HepG2 (cell line): ENCODE results near the gene CDKN1A. TPM values are rescaled to one million over a fixed set of nuclear protein-coding genes. Genes with fewer than 3 reads are reported as not detected.

ENCODE experiments used
- AGO2 ChIP-seq: fragments of 200-400 bp; formaldehyde crosslinking; optimal IDR thresholded peaks from 2 replicates; pipeline ENCODE3; 2017; ENCODE audit warnings: mild to moderate bottlenecking, low read depth, low read length, moderate library complexity
- ASH2L ChIP-seq: fragments of 300-600, 200-600 bp; sonication (generic); IDR thresholded peaks from 2 replicates; pipeline ENCODE4 v1.7.0; 2017; ENCODE audit warnings: low read depth, mild to moderate bottlenecking, moderate library complexity, mixed read lengths, low read length; ENCODE audit not compliant: insufficient read length
- KDM4B ChIP-seq: sonication (generic); formaldehyde crosslinking; IDR thresholded peaks from 2 replicates; pipeline ENCODE4 v1.4.0; 2020; ENCODE audit warnings: missing genetic modification reagents
- MTF2 ChIP-seq: sonication (generic); formaldehyde crosslinking; IDR thresholded peaks from 2 replicates; pipeline ENCODE4 v1.5.0; 2020; ENCODE audit warnings: missing genetic modification reagents, borderline replicate concordance
- NR3C1 ChIP-seq: sonication (generic); formaldehyde crosslinking; IDR thresholded peaks from 2 replicates; pipeline ENCODE4 v1.4.0; 2020; ENCODE audit warnings: missing genetic modification reagents
- RAD21 ChIP-seq: fragments of 450-650 bp; formaldehyde crosslinking; IDR thresholded peaks from 2 replicates; pipeline ENCODE4 v1.5.0; 2020; ENCODE audit warnings: mild to moderate bottlenecking
- SKI ChIP-seq: fragments of 450-650 bp; IDR thresholded peaks from one replicate; pipeline ENCODE4 v1.6.1; 2018; ENCODE audit warnings: mild to moderate bottlenecking; ENCODE audit not compliant: partially characterized antibody
- TEAD3 ChIP-seq: optimal IDR thresholded peaks from 2 replicates; pipeline ENCODE3; 2016; ENCODE audit warnings: borderline replicate concordance
- TP53 ChIP-seq: sonication (generic); formaldehyde crosslinking; conservative IDR thresholded peaks from 2 replicates; pipeline ENCODE4 v1.4.0; 2020; ENCODE audit warnings: missing genetic modification reagents
- ZBTB8A ChIP-seq: sonication (generic); formaldehyde crosslinking; IDR thresholded peaks from 2 replicates; pipeline ENCODE4 v1.4.0; 2020; ENCODE audit warnings: mild to moderate bottlenecking, low read depth, missing genetic modification reagents, borderline replicate concordance
- ZNF276 ChIP-seq: sonication (generic); formaldehyde crosslinking; IDR thresholded peaks from 2 replicates; pipeline ENCODE4 v1.4.0; 2020; ENCODE audit warnings: mild to moderate bottlenecking, low read depth, missing genetic modification reagents
- ZNF691 ChIP-seq: sonication (generic); formaldehyde crosslinking; IDR thresholded peaks from 2 replicates; pipeline ENCODE4 v1.4.0; 2020; ENCODE audit warnings: missing genetic modification reagents, low read depth, mild to moderate bottlenecking, borderline replicate concordance
- ZNF839 ChIP-seq: sonication (generic); formaldehyde crosslinking; IDR thresholded peaks from 2 replicates; pipeline ENCODE4 v1.4.0; 2020; ENCODE audit warnings: missing genetic modification reagents, mild to moderate bottlenecking, borderline replicate concordance
- ZSCAN21 ChIP-seq: sonication (generic); formaldehyde crosslinking; IDR thresholded peaks from 2 replicates; pipeline ENCODE4 v1.8.0; 2022; ENCODE audit warnings: mild to moderate bottlenecking, missing genetic modification reagents, moderate library complexity, borderline replicate concordance
- polyA plus RNA-seq, 8 experiments: library from polyadenylated mRNA; depleted of rRNA in 3 of 8; stranded (reverse) in 7 of 8; unstranded in 1 of 8; fragments of >200 nt; fragmentation: Illumina TruSeq in 4 of 8; extraction: Trizol in 4 of 8; gene quantifications; 2 replicates each; pipeline versions ENCODE4 v1.2.1 to v1.2.3, GENCODE V29; 2011 to 2016; ENCODE audit warnings: low read depth in 4 of 8, missing spikeins in 1 of 8, mixed read lengths in 1 of 8; ENCODE audit not compliant: insufficient read depth in 1 of 8
- total RNA-seq, 5 experiments: library from RNA; depleted of rRNA; stranded (reverse); fragments of >200 nt; fragmentation: Illumina TruSeq; extraction: Trizol; gene quantifications; 2 replicates each; pipeline ENCODE4 v1.2.3, GENCODE V29; 2016; ENCODE audit warnings: low read depth in 1 of 5
- TF ChIP-seq, protein P1 (sequence below): sonication (generic); formaldehyde crosslinking; IDR thresholded peaks from 2 replicates; pipeline ENCODE4 v1.5.1; 2020; ENCODE audit warnings: missing genetic modification reagents, mild to moderate bottlenecking, borderline replicate concordance
- TF ChIP-seq, protein P2 (sequence below): sonication (generic); formaldehyde crosslinking; IDR thresholded peaks from 2 replicates; pipeline ENCODE4 v1.8.1; 2022; ENCODE audit warnings: low read depth, mild to moderate bottlenecking, missing genetic modification reagents
- TF ChIP-seq, protein P3 (sequence below): sonication (generic); formaldehyde crosslinking; IDR thresholded peaks from 2 replicates; pipeline ENCODE4 v1.4.0; 2020; ENCODE audit warnings: missing genetic modification reagents
- TF ChIP-seq, protein P4 (sequence below): IDR thresholded peaks from 2 replicates; pipeline ENCODE4 v1.6.1; 2018; ENCODE audit warnings: missing genetic modification reagents

The CDKN1A gene
- total and polyA plus RNA-seq, 2 of the 13 experiments (the other 11 are each of a cell fraction or from before 2014, with no cell fraction given), result 60.7 to 92.1 TPM

GRCh38 chr6:36678488-36679042, at the start of gene CDKN1A (continued):
- TF ChIP-seq RAD21 (CRISPR knock-in tag) (no peak; the same call in 1 of the 2 replicates), MTF2 (no peak), SKI (peak; percentile 70), ZSCAN21 (CRISPR knock-in tag) (peak; percentile 98), NR3C1 (no peak), TEAD3 (peak; percentile 32), ZNF691 (CRISPR knock-in tag) (peak; percentile 92; the same call in 1 of the 2 replicates), KDM4B (peak; percentile 64; the same call in 1 of the 2 replicates), ASH2L (no peak), ZNF839 (no peak), TP53 (no peak; the same call in 1 of the 2 replicates), AGO2 (peak; percentile 99), ZBTB8A (CRISPR knock-in tag) (no peak), ZNF276 (CRISPR knock-in tag) (0 out of 2 replicates have a peak, but pooled peaks have one; percentile 24)
- TF ChIP-seq, protein P1, sequence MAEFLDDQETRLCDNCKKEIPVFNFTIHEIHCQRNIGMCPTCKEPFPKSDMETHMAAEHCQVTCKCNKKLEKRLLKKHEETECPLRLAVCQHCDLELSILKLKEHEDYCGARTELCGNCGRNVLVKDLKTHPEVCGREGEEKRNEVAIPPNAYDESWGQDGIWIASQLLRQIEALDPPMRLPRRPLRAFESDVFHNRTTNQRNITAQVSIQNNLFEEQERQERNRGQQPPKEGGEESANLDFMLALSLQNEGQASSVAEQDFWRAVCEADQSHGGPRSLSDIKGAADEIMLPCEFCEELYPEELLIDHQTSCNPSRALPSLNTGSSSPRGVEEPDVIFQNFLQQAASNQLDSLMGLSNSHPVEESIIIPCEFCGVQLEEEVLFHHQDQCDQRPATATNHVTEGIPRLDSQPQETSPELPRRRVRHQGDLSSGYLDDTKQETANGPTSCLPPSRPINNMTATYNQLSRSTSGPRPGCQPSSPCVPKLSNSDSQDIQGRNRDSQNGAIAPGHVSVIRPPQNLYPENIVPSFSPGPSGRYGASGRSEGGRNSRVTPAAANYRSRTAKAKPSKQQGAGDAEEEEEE (CRISPR knock-in tag), result peak; percentile 11; the same call in 1 of the 2 replicates
- TF ChIP-seq, protein P2, sequence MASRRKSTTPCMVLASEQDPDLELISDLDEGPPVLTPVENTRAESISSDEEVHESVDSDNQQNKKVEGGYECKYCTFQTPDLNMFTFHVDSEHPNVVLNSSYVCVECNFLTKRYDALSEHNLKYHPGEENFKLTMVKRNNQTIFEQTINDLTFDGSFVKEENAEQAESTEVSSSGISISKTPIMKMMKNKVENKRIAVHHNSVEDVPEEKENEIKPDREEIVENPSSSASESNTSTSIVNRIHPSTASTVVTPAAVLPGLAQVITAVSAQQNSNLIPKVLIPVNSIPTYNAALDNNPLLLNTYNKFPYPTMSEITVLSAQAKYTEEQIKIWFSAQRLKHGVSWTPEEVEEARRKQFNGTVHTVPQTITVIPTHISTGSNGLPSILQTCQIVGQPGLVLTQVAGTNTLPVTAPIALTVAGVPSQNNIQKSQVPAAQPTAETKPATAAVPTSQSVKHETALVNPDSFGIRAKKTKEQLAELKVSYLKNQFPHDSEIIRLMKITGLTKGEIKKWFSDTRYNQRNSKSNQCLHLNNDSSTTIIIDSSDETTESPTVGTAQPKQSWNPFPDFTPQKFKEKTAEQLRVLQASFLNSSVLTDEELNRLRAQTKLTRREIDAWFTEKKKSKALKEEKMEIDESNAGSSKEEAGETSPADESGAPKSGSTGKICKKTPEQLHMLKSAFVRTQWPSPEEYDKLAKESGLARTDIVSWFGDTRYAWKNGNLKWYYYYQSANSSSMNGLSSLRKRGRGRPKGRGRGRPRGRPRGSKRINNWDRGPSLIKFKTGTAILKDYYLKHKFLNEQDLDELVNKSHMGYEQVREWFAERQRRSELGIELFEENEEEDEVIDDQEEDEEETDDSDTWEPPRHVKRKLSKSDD (CRISPR knock-in tag), result peak; percentile 79; the same call in 1 of the 2 replicates
- TF ChIP-seq, protein P3, sequence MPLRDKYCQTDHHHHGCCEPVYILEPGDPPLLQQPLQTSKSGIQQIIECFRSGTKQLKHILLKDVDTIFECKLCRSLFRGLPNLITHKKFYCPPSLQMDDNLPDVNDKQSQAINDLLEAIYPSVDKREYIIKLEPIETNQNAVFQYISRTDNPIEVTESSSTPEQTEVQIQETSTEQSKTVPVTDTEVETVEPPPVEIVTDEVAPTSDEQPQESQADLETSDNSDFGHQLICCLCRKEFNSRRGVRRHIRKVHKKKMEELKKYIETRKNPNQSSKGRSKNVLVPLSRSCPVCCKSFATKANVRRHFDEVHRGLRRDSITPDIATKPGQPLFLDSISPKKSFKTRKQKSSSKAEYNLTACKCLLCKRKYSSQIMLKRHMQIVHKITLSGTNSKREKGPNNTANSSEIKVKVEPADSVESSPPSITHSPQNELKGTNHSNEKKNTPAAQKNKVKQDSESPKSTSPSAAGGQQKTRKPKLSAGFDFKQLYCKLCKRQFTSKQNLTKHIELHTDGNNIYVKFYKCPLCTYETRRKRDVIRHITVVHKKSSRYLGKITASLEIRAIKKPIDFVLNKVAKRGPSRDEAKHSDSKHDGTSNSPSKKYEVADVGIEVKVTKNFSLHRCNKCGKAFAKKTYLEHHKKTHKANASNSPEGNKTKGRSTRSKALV (CRISPR knock-in tag), result peak; percentile 90
- TF ChIP-seq, protein P4, sequence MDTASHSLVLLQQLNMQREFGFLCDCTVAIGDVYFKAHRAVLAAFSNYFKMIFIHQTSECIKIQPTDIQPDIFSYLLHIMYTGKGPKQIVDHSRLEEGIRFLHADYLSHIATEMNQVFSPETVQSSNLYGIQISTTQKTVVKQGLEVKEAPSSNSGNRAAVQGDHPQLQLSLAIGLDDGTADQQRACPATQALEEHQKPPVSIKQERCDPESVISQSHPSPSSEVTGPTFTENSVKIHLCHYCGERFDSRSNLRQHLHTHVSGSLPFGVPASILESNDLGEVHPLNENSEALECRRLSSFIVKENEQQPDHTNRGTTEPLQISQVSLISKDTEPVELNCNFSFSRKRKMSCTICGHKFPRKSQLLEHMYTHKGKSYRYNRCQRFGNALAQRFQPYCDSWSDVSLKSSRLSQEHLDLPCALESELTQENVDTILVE, result peak; percentile 30; the same call in 1 of the 2 replicates
